H9 (cell line): ENCODE data around the gene ANGPTL4. TPM values are rescaled to one million over a fixed set of nuclear protein-coding genes. Genes with fewer than 3 reads are reported as not detected.

ENCODE experiments used
- DNase-seq: peaks from one replicate; pipeline ENCODE4 v3.0.0-alpha.2; 2017
- H2AFZ ChIP-seq: one replicate; pipeline ENCODE4 v1.6.1; 2013; ENCODE audit warnings: mild to moderate bottlenecking, low read length, control low read depth, moderate library complexity
- H2AK5ac ChIP-seq: 2 replicates; pipeline ENCODE4 v1.6.1; 2013; ENCODE audit warnings: low read length, control low read depth, mixed read lengths; ENCODE audit not compliant: insufficient read length
- H2BK120ac ChIP-seq: one replicate; pipeline ENCODE4 v1.6.1; 2013; ENCODE audit warnings: low read depth, mild to moderate bottlenecking, low read length, control low read depth, inconsistent platforms; ENCODE audit not compliant: poor library complexity, severe bottlenecking
- H2BK12ac ChIP-seq: 2 replicates; pipeline ENCODE4 v1.6.1; 2013; ENCODE audit warnings: low read length, control low read depth, mixed read lengths, low read depth; ENCODE audit not compliant: insufficient read length
- H2BK15ac ChIP-seq: 2 replicates; pipeline ENCODE4 v1.6.1; 2013; ENCODE audit warnings: low read depth, low read length, control low read depth
- H2BK20ac ChIP-seq: one replicate; pipeline ENCODE4 v1.6.1; 2013; ENCODE audit warnings: low read depth, mild to moderate bottlenecking, low read length, control low read depth, inconsistent platforms; ENCODE audit not compliant: poor library complexity, severe bottlenecking
- H2BK5ac ChIP-seq: 2 replicates; pipeline ENCODE4 v1.6.1; 2013; ENCODE audit warnings: low read length, control low read depth, mixed read lengths; ENCODE audit not compliant: insufficient read length
- H3K14ac ChIP-seq: 2 replicates; pipeline ENCODE4 v1.6.1; 2013; ENCODE audit warnings: low read length, control low read depth; ENCODE audit not compliant: insufficient read depth
- H3K18ac ChIP-seq: 2 replicates; pipeline ENCODE4 v1.6.1; 2013; ENCODE audit warnings: low read depth, mild to moderate bottlenecking, mixed read lengths, low read length, control low read depth; ENCODE audit not compliant: insufficient read length
- H3K23ac ChIP-seq: 2 replicates; pipeline ENCODE4 v1.6.1; 2013; ENCODE audit warnings: low read length, control low read depth, mixed read lengths, low read depth; ENCODE audit not compliant: insufficient read length
- H3K23me2 ChIP-seq: 2 replicates; pipeline ENCODE4 v1.6.1; 2013; ENCODE audit warnings: low read depth, mild to moderate bottlenecking, mixed read lengths, low read length, control low read depth; ENCODE audit not compliant: insufficient read length, poor library complexity, severe bottlenecking
- H3K27ac ChIP-seq: 2 replicates; pipeline ENCODE4 v1.5.1; 2013; ENCODE audit warnings: low read length, control low read depth, mixed read lengths, low read depth; ENCODE audit not compliant: insufficient read length
- H3K27me3 ChIP-seq: 2 replicates; pipeline ENCODE4 v1.6.1; 2013; ENCODE audit warnings: low read length, control low read depth, inconsistent platforms; ENCODE audit not compliant: insufficient read depth
- H3K4ac ChIP-seq: 2 replicates; pipeline ENCODE4 v1.6.1; 2013; ENCODE audit warnings: low read depth, mild to moderate bottlenecking, control low read depth, inconsistent platforms, low read length, moderate library complexity
- H3K4me1 ChIP-seq: 2 replicates; pipeline ENCODE4 v1.6.1; 2013; ENCODE audit warnings: low read length, control low read depth, inconsistent platforms; ENCODE audit not compliant: insufficient read depth
- H3K4me2 ChIP-seq: 2 replicates; pipeline ENCODE4 v1.6.1; 2013; ENCODE audit warnings: low read length, control low read depth, mixed read lengths; ENCODE audit not compliant: insufficient read length, insufficient read depth
- H3K56ac ChIP-seq: 2 replicates; pipeline ENCODE4 v1.6.1; 2013; ENCODE audit warnings: low read depth, mild to moderate bottlenecking, mixed read lengths, low read length, control low read depth; ENCODE audit not compliant: insufficient read length
- H3K79me1 ChIP-seq: 2 replicates; pipeline ENCODE4 v1.6.1; 2013; ENCODE audit warnings: low read depth, mild to moderate bottlenecking, moderate library complexity, low read length, control low read depth, inconsistent platforms; ENCODE audit not compliant: insufficient read depth, poor library complexity, severe bottlenecking
- H3K79me2 ChIP-seq: 2 replicates; pipeline ENCODE4 v1.6.1; 2013; ENCODE audit warnings: low read length, control low read depth, inconsistent platforms; ENCODE audit not compliant: insufficient read depth
- H3K9ac ChIP-seq: 2 replicates; pipeline ENCODE4 v1.6.1; 2013; ENCODE audit warnings: low read length, control low read depth, mixed read lengths; ENCODE audit not compliant: insufficient read length; ENCODE audit errors: extremely low read depth
- H3K9me3 ChIP-seq: one replicate; pipeline ENCODE4 v1.6.1; 2013; ENCODE audit warnings: low read depth, low read length, inconsistent platforms; ENCODE audit not compliant: control insufficient read depth
- H3T11ph ChIP-seq: one replicate; pipeline ENCODE4 v1.6.1; 2013; ENCODE audit warnings: mild to moderate bottlenecking, low read length, control low read depth, inconsistent platforms
- H4K20me1 ChIP-seq: one replicate; pipeline ENCODE4 v1.6.1; 2013; ENCODE audit not compliant: control insufficient read depth, insufficient read length, insufficient read depth
- H4K5ac ChIP-seq: 2 replicates; pipeline ENCODE4 v1.6.1; 2013; ENCODE audit warnings: low read depth, mild to moderate bottlenecking, mixed read lengths, low read length, control low read depth; ENCODE audit not compliant: insufficient read length
- H4K8ac ChIP-seq: replicated peaks from 2 replicates; pipeline ENCODE4 v1.6.1; 2013; ENCODE audit warnings: low read length, control low read depth, mixed read lengths, low read depth; ENCODE audit not compliant: insufficient read length
- H4K91ac ChIP-seq: 2 replicates; pipeline ENCODE4 v1.6.1; 2013; ENCODE audit warnings: low read depth, mild to moderate bottlenecking, moderate library complexity, mixed read lengths, low read length, control low read depth; ENCODE audit not compliant: insufficient read length
- H3K27ac Mint-ChIP-seq, 3 experiments: 2 replicates in 2 of 3; 3 replicates in 1 of 3; pipeline ENCODE4 v1.8.0; 2020 to 2021; ENCODE audit warnings: mixed read lengths in 3 of 3, mild to moderate bottlenecking in 1 of 3, moderate library complexity in 1 of 3
- H3K27me3 Mint-ChIP-seq: 2 replicates; pipeline ENCODE4 v1.8.0; 2021; ENCODE audit warnings: low read depth, mild to moderate bottlenecking, moderate library complexity, mixed read lengths
- H3K36me3 Mint-ChIP-seq, 3 experiments: 2 replicates in 2 of 3; 3 replicates in 1 of 3; pipeline ENCODE4 v1.8.0; 2020 to 2021; ENCODE audit warnings: low read depth in 3 of 3, mixed read lengths in 3 of 3; ENCODE audit not compliant: insufficient read depth in 1 of 3
- H3K4me1 Mint-ChIP-seq, 2 experiments: 2 replicates each; pipeline ENCODE4 v1.8.0; 2020; ENCODE audit warnings: mixed read lengths in 2 of 2
- H3K4me3 Mint-ChIP-seq, 2 experiments: 2 replicates in 1 of 2; 3 replicates in 1 of 2; pipeline ENCODE4 v1.8.0; 2020 to 2021; ENCODE audit warnings: mild to moderate bottlenecking in 2 of 2, mixed read lengths in 2 of 2, moderate library complexity in 1 of 2
- H3K9me3 Mint-ChIP-seq, 2 experiments: 2 replicates in 1 of 2; 3 replicates in 1 of 2; pipeline ENCODE4 v1.8.0; 2020; ENCODE audit warnings: mild to moderate bottlenecking in 2 of 2, mixed read lengths in 2 of 2, moderate library complexity in 1 of 2
- WGBS: extraction: QIAGEN DNeasy Blood & Tissue Kit; methylation state at CpG from one replicate; pipeline ENCODE4 v1.1.7; 2013; ENCODE audit warnings: missing lambda C conversion rate, low lambda C conversion rate, mixed read lengths; ENCODE audit not compliant: insufficient read length; ENCODE audit errors: extremely low coverage; 5-methylcytosine and 5-hydroxymethylcytosine counted together
- total RNA-seq: library from RNA; stranded (reverse); gene quantifications from 2 replicates; pipeline ENCODE4 v1.2.1, GENCODE V29; 2021
- TF ChIP-seq, protein P1 (sequence below): fragments of 200-600 bp; sonication (generic); conservative IDR thresholded peaks from 3 replicates; pipeline ENCODE4 v1.8.0; 2021; ENCODE audit warnings: antibody characterized with exemption, mild to moderate bottlenecking

Gene ANGPTL4
- total RNA-seq, 1 experiment from 2014 or later = 1.9 TPM

DNA sequence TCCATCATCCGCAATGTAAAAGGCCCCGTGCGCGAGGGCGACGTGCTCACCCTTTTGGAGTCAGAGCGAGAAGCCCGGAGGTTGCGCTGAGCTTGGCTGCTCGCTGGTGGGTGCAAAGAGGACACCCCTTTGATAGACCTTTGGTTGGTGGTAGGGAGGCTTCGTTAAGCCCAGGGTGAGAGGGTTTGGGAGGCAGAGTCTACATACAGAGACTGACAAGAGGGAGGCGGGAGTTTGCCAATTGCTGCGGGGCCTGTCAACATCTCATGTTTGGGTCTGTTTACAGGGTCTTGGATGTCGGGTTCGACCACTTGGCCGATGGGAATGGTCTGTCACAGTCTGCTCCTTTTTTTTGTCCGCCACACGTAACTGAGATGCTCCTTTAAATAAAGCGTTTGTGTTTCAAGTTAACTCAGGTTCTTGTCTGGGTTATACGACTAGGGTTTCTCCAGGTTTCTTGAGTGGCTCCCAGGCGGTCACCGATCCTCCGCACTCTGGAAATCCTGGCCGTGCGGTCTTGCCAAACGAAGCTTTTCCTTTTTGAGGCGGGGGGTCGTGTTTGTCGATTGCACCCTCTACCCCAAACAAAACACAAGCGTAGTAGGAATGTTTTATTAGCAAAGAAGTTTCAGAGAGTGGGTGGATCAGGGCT is 41.8 kb upstream of the ANGPTL4 start:
- DNase-seq = no peak
- Histone ChIP-seq H2BK12ac (no peak overlapping the region), H3T11ph (no peak overlapping the region), H4K8ac (no peak overlapping the region), H3K23ac (no peak overlapping the region), H2AFZ (no peak overlapping the region), H3K79me1 (no peaks in the 10 kb centered on the region), H3K27ac (no peak overlapping the region), H2BK5ac (no peak overlapping the region), H3K23me2 (peaks cover 6% of the 10 kb centered on the region), H3K4ac (no peak overlapping the region), H4K5ac (no peak overlapping the region), H3K9ac (peak overlapping the region; percentile 85), H2BK20ac (no peak overlapping the region), H3K27me3 (no peaks in the 10 kb centered on the region), H2BK120ac (no peak overlapping the region), H3K4me2 (peak overlapping the region; percentile 39), H3K79me2 (peaks cover 5% of the 10 kb centered on the region; the same call in 1 of the 2 replicates), H3K18ac (no peak overlapping the region), H4K20me1 (no peaks in the 10 kb centered on the region), H3K56ac (no peak overlapping the region), H3K14ac (peak overlapping the region; percentile 83; the same call in 1 of the 2 replicates), H2AK5ac (no peak overlapping the region), H2BK15ac (no peak overlapping the region), H3K9me3 (no peaks in the 10 kb centered on the region), H4K91ac (no peak overlapping the region), H3K4me1 (no peaks in the 10 kb centered on the region)
- Mint-ChIP-seq H3K4me1 (peaks cover 16 to 29% of the 10 kb centered on the region in 2 experiments), H3K4me3 (peak overlapping the region; percentile 96 to 98), H3K27me3 (peaks cover 3% of the 10 kb centered on the region), H3K9me3 (peaks cover 0 to 3% of the 10 kb centered on the region in 2 experiments; a peak in 2 of 5 replicates), H3K27ac (peak overlapping the region; percentile 97 to 100 (median 98)), H3K36me3 (peaks cover 14 to 35% (median 22%) of the 10 kb centered on the region in 3 experiments)
- WGBS = no CpG with 5 or more reads among the region's 30 CpGs
- TF ChIP-seq, protein P1, sequence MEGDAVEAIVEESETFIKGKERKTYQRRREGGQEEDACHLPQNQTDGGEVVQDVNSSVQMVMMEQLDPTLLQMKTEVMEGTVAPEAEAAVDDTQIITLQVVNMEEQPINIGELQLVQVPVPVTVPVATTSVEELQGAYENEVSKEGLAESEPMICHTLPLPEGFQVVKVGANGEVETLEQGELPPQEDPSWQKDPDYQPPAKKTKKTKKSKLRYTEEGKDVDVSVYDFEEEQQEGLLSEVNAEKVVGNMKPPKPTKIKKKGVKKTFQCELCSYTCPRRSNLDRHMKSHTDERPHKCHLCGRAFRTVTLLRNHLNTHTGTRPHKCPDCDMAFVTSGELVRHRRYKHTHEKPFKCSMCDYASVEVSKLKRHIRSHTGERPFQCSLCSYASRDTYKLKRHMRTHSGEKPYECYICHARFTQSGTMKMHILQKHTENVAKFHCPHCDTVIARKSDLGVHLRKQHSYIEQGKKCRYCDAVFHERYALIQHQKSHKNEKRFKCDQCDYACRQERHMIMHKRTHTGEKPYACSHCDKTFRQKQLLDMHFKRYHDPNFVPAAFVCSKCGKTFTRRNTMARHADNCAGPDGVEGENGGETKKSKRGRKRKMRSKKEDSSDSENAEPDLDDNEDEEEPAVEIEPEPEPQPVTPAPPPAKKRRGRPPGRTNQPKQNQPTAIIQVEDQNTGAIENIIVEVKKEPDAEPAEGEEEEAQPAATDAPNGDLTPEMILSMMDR = no peak
